GM12891 (cell line): ENCODE results near the gene RALGAPA1.

Experiments
- DNase-seq: peaks from one replicate; pipeline ENCODE4 v3.0.0; 2011; ENCODE audit warnings: low spot score; ENCODE audit not compliant: insufficient read length
- FAIRE-seq: peaks from 2 replicates; lab custom pipeline; 2011; peaks lifted over from hg19 to GRCh38; lab: Jason Lieb, UNC
- PAX5 ChIP-seq: IDR thresholded peaks from 2 replicates; pipeline ENCODE4 v1.6.1; 2011; ENCODE audit warnings: low read length, moderate library complexity, mild to moderate bottlenecking; ENCODE audit not compliant: insufficient read depth, severe bottlenecking
- POLR2A ChIP-seq: IDR thresholded peaks from 2 replicates; pipeline ENCODE4 v1.6.1; 2011; ENCODE audit warnings: low read depth, low read length, control low read depth
- POLR2AphosphoS5 ChIP-seq: IDR thresholded peaks from 2 replicates; pipeline ENCODE4 v1.6.1; 2011; ENCODE audit warnings: low read depth, low read length, control low read depth
- POU2F2 ChIP-seq: IDR thresholded peaks from 2 replicates; pipeline ENCODE4 v1.6.1; 2011; ENCODE audit warnings: low read depth, mild to moderate bottlenecking, control low read depth, low read length, moderate library complexity
- SPI1 ChIP-seq: IDR thresholded peaks from 2 replicates; pipeline ENCODE4 v1.6.1; 2011; ENCODE audit warnings: low read depth, low read length, control low read depth
- TAF1 ChIP-seq: IDR thresholded peaks from 2 replicates; pipeline ENCODE4 v1.6.1; 2011; ENCODE audit warnings: low read depth, low read length, control low read depth

The RALGAPA1 gene

GRCh38 chr14:35730871-35731270 lies 78.2 kb downstream of the RALGAPA1 start:
- FAIRE-seq (no peak), DNase-seq (no peak)
- TF ChIP-seq POLR2A, result no peak
- TF ChIP-seq POLR2AphosphoS5, result no peak
- TF ChIP-seq SPI1, result no peak
- TF ChIP-seq TAF1, result no peak
- TF ChIP-seq POU2F2, result no peak
- TF ChIP-seq PAX5, result no peak

GRCh38 chr14:35727764-35728163 lies 81.3 kb downstream of the RALGAPA1 start:
- TF ChIP-seq TAF1, result no peak
- TF ChIP-seq POU2F2, result no peak
- TF ChIP-seq POLR2A, result no peak
- TF ChIP-seq SPI1, result no peak
- TF ChIP-seq PAX5, result no peak
- no peak for TF ChIP-seq POLR2AphosphoS5
- DNase-seq, result no peak
- no peak for FAIRE-seq

- FAIRE-seq (no peak), DNase-seq (no peak)
- TF ChIP-seq POU2F2 (no peak), POLR2AphosphoS5 (no peak), SPI1 (no peak)
These were observed 83.2 kb downstream of the RALGAPA1 start for GRCh38 chr14:35725930-35726329.

- no peak for TF ChIP-seq PAX5
- no peak for TF ChIP-seq SPI1
- TF ChIP-seq POU2F2, result no peak
- no peak for TF ChIP-seq TAF1
- TF ChIP-seq POLR2A, result no peak
- TF ChIP-seq POLR2AphosphoS5, result no peak
- no peak for FAIRE-seq
These were observed 94.0 kb downstream of the RALGAPA1 start for GRCh38 chr14:35715079-35715478.

GRCh38 chr14:35712466-35712865 lies 96.6 kb downstream of the RALGAPA1 start:
- TF ChIP-seq POLR2AphosphoS5 (no peak), POLR2A (no peak)
- DNase-seq (no peak), FAIRE-seq (no peak)

More at GRCh38 chr14:35715079-35715478, 94.0 kb downstream of the RALGAPA1 start:
- no peak for DNase-seq

- TF ChIP-seq SPI1 (no peak), PAX5 (no peak), POU2F2 (no peak), POLR2A (no peak), TAF1 (no peak), POLR2AphosphoS5 (no peak)
- no peak for DNase-seq
- no peak for FAIRE-seq
These were observed 101.0 kb downstream of the RALGAPA1 start for GRCh38 chr14:35708062-35708461.

- TF ChIP-seq PAX5 (no peak), SPI1 (no peak), POLR2A (no peak), POU2F2 (no peak), POLR2AphosphoS5 (no peak), TAF1 (no peak)
- no peak for FAIRE-seq
- no peak for DNase-seq
These were observed 103.5 kb downstream of the RALGAPA1 start for GRCh38 chr14:35705636-35706035.

- no peak for FAIRE-seq
- TF ChIP-seq PAX5, result no peak
- no peak for DNase-seq
These were observed 104.2 kb downstream of the RALGAPA1 start for GRCh38 chr14:35704793-35705493.

- TF ChIP-seq SPI1, result no peak
- TF ChIP-seq POU2F2, result no peak
- TF ChIP-seq POLR2A, result no peak
- no peak for TF ChIP-seq POLR2AphosphoS5
- no peak for TF ChIP-seq PAX5
- no peak for TF ChIP-seq TAF1
- FAIRE-seq (no peak), DNase-seq (no peak)
These were observed 107.6 kb downstream of the RALGAPA1 start for GRCh38 chr14:35701531-35701930.

- no peak for FAIRE-seq
- DNase-seq, result no peak
- TF ChIP-seq TAF1 (no peak), POLR2A (no peak), SPI1 (no peak), POU2F2 (no peak), POLR2AphosphoS5 (no peak), PAX5 (no peak)
These were observed 109.2 kb downstream of the RALGAPA1 start for GRCh38 chr14:35699791-35700444.
